HG03159 (cell line): ENCODE data around the gene CBX4.

ENCODE experiments used
- ATAC-seq: cut with Tn5 transposase; IDR thresholded peaks from one replicate; pipeline ENCODE4 v1.9.1; 2021; ENCODE audit warnings: mild to moderate bottlenecking, moderate library complexity; ENCODE audit not compliant: unreplicated experiment

Gene CBX4

DNA sequence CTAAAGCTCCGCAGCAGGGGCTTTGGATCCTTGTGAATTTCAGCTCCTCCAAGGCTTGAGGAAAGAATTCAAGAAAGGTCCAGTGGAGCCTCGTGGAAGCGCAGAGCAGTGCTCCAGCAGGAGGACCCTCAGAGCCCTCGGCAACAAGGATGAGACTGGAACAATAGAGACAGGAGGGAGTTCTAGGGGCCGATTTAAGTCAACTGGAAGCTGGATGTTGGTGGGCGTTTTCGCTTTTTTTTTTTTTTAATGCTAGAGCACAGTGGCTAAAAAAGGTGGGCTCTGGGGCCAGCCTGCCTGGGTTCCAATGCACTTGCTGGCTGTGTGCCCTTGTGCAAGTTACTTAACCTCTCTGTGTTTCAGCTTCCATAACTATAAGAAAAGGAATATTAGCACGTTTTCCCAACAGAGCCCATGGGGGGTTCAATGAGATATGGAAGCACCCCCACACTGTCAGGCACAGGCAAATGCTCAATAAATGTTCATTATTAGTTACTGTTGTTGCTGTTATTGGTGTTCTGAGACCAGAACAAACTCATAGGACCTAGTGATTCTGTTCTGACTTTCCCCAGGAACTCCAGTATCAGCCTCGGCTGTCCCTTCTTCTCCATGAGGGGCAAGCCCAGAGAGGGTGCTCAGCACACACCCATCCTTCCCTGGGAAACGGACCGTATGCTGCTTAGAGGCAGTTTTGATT is 37.1 kb downstream of the CBX4 start:
- no peak for ATAC-seq

DNA sequence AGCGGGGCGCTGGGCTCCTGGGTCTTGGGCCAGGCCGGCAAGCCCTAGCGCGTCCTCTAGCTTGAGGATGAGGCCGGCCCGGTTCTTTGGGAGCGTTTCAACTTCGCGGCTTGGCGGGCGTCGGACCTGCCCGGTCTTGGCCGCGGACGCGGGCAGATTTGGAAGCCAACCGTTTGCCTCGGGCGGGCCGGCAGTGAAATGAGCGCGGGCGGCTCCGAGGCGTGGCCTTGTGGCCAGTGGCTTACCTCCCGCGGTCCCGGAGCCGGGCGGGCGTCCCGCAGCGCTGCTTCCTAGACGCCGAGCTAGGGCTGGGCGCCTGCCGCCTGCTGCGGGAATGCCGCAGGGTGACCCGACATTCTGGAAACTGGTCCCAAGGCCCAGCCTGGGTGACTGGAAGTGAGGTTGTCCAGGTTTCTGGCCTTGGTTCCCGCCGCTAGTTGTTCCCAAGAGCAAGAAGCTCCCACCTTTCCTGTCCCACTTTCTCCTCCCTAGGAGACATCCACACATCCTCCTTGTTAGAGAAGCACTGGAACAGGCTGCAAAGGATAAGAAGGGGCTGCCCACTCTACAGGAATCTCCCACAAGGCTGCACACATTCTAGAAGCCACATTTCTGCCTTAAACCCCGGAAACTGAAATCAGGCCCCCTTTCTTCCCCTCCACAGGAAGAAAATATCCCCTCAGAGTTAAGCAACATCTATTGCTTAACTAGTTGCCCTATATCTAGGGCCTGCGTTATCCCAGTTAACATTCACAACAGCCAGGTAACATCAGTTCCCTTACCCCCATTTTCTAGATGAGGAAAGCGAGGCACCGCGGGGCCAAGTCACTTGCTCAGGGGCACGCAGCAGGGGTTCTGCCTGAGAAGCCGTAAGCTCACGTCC is 37.8 kb downstream of the CBX4 start:
- no peak for ATAC-seq

DNA sequence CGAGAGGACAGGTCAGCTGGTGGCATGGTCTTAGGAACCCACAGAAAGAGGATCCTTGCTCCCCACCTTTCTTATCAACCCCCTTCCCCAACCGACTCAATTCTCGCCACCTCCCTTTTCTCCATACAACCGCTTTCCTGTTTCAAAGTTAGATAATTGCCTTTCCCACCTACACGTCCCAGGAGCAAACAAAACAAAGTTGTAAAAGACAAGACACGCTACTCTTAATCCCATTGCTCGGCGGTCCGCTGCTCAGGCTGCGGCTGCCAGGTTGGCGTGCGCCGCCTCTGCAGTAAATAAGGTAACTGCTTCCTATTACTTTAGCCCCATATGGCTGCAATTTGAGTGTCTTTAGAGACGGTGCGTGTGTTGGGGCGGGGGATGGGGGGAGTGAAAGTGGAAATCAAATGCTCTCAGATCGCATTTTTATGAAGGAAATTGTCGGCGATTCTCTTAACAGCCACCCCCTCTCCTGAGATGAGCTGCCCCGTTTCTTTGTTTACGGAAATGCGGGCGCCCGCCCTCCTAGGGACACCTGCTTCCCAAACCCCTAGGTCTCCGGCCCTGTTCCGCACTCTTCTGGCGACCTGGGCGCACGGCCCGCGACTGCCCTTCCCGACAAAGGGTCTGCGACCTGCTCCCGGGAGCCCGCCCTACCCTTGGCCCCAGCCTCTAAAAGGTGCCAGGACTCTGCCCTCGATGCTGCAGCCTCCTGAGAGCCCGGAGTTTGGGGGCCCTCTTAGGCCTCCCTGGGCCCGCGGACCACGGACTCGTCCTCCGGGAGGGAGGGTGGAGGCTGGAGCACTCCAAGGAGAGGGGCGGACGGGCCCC is 38.7 kb downstream of the CBX4 start:
- no peak for ATAC-seq

DNA sequence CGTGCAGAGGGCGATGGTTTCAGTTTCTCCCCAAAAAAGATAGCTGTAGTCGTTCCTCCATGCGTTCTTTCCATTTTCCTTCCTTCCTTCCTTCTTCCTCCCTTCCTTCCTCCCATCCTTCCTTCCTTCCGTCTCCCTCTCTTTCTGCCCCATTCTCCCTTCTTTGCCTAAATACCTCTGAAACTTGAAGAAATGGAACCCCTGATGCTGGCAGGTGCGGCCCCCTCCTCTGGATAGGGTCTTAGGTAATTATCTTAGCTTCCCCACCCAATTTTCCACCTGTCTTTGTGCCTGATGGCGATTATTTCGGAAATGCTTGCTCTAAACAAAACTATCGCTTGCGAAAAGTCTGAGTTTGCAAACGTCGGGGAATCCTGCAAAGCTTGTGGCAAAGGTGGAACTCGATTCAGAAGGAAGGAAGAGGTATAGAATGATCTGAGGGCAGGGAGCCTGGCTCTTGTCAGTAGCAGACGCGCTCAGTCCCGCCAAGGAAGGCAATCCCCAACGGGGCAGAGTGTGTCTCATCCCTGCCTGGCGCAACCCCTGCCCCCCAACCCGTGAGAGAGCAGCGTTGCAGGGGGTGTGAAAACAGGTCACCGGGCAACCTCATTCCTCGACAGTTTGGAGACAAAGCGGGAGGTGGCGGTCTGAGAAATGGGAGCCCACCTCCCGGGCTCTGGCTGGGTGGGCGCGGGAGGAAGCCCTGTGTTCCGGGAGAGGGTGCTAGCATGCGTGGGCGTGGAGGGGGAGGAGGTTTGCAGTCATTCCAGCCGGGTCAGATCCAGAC is 39.5 kb downstream of the CBX4 start:
- ATAC-seq = no peak

DNA sequence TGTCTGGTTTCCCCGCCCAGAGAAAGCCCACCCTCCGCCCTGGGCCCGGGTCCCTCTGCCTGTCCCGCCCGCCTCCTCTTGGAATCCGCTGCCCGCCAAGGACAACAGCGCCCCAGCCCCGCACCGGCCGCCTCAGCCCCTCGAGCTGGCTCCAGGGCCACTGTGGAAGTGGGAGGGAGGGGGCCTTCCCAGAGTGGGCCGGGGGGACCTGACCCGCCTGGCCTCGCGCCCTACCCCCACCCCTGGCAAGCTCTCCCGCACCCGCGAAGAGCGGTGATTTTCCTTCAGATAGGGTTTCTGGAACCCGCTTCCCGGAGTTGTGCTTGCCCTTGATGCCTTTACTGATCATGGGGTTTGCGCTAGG is 40.1 kb downstream of the CBX4 start:
- no peak for ATAC-seq

DNA sequence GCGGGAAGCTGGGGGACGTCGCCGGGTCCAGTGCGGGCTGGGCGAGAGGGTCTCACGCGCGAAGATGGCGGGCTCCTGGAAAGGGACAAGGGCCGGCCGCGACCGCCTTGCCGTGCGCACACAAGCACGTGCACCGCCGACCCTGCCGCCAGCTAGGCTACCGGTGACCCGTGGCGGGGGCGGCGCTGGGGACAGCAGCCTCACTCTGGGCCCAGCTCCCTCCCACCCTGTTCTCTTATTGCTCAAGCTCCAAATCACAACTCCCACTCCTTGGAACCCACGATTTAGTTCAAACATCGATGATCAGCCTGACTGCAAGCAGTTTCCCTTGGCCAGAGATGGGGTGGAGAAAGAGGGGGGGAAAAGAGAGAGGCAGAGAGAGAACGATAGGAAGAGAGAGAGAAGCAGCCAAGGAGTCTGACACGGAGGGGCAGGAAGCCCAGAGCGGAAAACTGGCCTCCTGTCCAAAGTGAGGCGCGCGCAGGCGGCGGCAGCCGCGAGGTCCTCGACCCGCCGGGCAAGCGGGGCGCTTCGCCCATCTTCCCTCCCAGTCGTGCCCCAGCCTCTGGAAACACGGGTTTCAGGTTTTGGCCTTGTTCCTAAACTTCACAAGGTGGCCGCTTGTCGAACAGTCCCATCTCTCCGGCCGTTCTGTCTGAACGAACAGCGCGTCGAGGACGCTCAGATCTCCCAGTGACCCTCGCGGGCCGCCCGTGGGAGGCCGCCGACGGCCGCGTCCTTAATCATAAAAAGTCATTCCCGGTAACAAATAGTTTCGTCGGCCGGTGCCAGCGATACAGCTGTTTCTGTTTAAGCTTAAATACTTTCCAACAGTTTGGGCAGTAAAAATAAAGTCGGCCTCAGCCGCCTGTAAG is 40.7 kb downstream of the CBX4 start:
- no peak for ATAC-seq

DNA sequence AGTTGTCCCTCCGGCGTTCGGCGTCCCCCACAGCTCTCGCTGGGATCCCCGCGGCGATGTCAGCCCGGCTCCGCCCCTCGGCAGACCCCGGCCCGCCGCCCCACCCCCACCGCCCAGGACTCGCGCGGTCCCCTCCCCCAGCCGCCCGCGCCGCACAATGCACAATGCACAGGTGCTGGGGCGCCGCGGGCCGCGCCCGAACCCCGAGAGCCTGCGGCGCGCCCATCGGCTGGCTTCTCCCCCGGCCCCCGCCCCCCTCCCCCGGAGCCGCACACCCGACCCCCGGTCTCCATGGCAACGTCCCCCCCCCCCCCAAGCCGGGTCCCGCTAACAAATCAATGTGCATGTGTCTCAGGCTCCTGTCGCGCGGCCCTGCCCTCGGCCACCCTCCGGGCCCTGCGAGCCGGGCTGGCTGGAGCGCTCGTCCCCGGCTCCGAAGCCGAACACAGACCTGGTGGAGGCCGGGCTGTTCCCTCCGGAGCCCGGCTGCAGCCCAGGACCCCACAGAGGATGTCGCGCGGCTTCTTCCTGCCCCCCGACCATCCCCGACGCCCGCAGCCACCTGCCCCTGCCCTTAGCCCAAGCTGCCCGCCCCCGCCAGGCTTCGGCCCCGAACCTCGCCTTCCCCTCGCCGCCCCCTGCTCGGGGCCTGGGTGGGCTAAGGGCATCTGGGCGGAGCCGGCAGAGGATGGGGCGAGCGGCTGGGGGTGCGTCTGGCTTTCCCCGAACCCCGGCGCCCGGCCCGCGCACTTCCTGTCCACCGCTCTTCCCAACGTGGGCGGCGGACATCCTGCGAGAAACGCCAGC is 41.5 kb downstream of the CBX4 start:
- no peak for ATAC-seq

DNA sequence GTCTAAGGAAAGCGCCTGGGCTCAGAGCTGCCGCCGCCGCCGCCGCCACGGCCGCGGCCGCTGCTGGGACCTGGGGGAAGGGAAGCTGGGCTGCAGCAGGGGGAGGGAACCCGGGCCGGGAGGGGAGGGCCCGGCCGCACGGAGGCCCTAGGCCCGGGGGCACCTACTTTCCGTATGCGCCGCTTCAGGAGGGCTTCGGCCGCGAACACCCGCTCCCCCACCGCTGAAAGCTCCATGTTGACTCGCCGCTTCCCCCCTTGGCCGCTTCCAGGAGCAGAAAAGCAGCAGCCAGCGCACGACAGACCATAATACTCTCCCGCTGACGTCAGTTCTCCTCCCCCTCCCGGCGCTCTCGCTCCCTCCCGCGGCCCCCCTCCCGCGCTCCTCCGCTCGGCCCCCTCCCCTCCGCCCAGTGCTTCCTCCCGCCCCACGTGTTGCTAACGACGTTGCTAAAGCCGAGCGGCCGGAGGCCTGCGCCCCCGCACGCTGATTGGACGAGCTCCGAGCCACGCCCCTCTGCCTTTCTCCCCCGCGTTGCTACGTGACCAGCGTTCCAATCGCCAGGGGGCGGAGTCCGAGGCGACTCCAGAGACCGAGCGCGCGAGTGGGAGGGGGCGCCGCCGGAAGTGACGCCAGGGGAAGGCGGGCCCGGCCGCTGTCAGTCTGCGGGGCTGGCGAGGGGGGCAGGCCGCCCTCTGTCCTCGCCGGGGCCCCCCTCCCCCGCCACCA is 42.3 kb downstream of the CBX4 start, which contains the start of gene CBX8:
CBX8 (minus strand) TSS at position 315 of the 729 bp plus-strand sequence; CDS start at position 236, 79 bp downstream.
- peak; percentile 92 for ATAC-seq

DNA sequence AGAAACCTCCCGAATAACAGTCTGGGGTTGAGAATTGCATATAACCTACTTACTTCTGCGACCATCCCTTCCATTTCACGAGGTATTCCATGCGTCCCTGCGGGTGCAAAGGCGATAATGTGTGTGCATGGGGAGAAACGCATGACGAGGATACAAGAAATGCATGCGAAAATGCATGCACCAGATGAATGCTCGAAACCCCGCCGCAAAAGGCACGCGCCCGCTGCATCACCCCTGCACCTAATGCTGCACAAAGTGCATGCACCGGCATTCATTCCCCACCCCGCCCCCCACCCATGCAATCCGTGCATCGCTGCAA is 42.8 kb downstream of the CBX4 start:
- ATAC-seq = no peak

DNA sequence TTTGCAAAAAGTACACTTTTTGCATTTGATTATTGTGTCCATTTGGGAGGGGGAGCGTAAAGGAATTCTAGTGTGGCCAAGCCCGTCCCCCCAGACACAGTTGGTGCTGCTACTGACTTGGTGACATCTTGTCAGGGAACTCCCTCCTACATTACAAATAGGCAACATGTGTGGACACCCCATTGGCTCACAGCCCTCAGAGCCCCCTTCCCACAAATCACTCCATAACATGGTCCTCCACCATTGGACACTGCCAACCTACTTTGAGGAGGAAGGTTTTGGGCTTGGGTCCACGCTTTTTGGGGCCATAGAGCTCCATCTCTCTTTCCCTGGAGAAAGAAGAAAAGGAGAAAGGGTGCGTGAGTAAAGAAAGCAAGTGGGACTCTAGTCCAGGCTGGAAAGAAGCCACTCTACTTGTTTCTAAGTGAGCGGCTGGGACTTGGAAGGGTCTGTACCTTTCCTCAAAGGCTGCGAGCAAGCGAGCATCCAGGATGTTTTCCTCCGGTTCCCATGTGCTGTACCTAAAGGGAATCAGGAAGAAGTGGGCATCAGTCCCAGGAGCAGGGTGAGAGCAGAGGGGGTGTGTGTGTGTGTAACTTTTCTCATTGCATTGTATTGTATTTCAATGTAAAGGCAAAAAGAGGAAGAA is 43.3 kb downstream of the CBX4 start:
- ATAC-seq = no peak

DNA sequence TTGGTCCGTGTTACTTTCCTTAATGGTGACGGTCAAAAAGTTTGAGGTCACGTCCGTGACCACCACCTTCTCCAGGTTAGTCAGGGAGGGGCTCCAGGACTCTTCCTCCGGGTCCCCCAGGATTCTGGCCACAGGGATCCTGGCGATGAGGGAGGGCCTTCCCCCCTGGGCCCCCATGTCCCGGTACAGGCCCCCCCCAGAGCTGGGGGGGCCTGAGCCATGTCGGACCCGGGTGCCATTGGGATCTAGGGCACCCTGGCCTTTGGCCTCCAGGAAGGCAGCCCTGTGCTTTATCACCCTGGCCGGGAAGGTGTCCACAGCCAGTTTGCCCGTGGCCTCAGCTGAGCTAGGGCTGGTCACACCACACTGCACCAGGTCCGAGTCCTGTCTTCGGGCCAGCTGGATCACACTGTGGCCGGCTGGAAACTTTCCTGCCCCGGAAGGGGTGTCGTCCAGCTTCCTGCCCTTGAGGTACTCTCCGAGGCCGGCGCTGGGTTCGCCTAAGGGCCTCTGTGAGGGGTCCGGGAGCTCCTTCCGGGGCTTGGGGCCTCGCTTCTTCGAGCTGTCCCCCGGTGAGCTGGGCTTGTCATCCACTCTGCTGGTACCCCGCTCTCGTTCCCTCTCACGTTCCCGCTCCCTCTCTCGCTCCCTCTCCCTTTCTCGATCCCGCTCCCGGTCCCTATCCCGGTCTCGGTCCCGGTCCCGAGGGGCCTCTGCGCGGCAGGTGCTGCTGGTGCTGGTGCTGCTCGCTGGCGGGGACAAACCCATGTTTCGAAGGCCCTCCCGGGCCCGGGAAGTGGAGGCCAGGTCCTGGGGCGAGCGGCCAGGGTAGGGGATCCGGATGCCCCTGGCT is 44.4 kb downstream of the CBX4 start:
- no peak for ATAC-seq

DNA sequence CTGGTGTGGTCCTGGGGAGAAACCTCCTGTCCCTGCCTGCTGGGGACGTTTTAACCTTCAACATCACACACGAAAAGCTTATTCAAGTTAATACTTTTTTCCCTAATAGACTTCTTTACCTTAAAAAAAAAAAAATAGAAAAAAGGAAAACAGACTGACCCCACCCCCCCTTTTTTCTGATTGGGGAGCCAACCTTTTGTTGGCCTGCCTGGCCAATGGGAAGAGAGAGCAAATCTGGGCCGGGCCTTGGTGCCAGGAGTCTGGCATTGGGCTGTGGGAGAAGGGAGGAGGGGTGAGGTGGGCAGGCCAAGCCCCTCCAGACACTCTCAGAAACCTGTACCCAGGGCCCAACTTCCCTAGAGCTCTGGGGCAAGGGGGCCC is 45.3 kb downstream of the CBX4 start:
- no peak for ATAC-seq

DNA sequence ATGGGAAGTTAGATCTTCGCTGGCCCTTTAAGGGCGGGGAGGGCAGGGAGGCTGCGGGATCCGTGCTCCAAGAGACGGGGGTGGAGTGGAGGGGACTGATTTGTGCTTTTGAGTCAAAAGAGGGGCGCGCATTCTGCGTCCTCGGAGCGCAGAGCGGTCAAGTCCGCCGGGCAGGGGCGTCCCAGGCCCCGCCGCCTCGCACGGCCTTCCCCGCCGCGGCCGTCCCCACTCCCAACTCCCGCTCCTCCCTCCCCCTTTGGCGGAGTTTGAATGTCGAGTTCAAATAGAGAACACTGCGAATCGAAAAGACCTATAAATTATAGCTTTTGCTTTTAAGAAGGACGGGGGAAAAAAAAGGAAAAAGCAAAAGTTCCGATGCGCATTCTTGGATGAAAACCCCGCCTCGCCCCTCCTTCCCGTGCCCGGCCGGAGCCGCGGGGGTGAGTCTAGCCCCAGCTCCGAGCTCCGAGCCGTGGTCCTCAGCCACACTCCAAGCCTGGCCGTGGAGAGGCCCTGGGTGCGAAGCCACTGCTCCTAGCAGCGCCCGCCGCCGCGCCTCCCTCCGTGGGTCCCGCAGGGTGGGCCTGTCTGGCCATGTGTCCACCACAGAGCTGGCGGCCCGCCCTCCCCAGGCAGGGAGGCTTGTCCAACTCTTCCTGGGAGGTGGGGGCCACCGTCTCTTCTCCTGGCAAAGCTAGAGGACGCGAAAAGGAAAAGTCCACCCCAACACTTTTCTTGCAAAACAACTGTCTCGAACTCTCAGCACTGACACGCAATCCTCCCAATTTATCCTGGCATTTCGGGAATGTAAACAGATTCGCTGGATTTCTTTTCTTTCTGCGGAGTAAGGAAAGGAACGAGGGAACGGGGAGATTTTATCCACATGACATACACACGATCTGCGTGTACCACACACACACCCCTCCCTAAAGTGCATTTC is 46.0 kb downstream of the CBX4 start:
- ATAC-seq = no peak

DNA sequence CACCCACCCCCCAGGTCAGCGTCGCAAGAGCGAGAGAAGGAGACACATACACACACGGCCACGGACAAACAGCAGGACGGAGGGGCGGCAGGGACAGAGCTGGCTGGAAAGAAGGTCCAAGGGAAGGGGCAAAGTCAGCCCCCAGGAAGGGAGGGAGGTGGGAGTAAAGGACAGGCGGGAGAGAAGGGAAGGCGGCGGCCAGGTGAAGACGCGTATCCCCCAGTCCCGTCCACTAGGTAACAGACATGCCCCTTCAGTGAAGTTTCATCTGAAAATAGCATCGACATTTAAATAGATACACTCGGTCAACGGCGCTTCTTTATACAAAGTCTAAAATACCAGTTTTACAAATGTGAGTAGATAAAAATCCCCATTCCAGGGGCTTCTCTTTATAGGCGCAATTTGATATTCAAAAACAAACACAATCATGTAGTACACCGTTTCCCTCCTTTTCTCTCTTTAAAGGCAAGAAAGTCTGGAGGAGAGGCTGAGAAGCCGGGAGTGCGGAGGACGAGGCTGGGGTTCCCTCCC is 46.8 kb downstream of the CBX4 start:
- ATAC-seq = no peak

DNA sequence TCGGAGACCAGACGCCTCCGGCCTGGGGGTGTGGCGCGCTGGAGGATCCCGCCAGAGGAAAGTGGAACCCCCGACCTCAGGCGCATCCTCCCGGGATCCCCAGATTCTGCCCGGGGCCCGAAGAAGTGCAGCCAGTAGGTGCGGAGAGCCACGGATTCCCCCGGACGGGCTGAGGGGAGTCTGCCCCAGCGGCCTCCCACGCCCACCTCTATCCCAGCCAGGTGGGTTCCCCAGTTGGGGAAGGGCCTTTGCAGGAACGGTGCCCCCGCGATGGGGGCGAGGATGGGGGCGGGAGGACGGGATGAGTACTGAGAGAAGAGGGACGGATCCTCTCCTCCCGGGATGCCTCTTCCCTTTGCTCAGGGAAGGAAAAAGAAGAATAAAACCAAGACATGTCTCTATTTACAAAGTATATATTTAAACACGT is 47.5 kb downstream of the CBX4 start:
- no peak for ATAC-seq
